ENCODE data around the gene SLC24A3. TPM values are rescaled to one million over a fixed set of nuclear protein-coding genes. Genes with fewer than 3 reads are reported as not detected.

SLC24A3 gene
- total RNA-seq, 1 donor from 2014 or later = 0.10 TPM

DNA sequence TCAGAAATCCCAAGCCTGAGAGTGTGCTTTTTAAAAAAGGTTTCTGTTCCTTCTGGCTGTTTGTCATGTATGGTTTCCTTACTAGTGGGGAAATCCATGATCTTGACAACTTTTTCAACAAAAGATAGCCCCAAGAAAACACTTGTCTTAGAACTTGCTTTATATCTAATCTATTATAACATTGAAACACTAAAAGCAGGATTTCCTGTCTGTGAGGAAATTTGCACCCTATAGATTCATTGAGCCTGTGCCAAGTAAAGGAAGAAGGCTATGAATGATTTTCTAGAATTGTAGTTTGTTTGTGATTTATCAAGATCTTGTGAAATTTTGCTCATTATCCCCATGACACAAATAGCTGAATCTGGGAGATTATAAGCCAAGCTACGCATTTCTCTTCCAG, 307.0 kb downstream of the SLC24A3 start:
- Mint-ChIP-seq H3K4me3 (ENCODE audit: unreplicated experiment) (no peak overlapping the region), H3K36me3 (ENCODE audit: low read depth) (no peaks in the 10 kb centered on the region), H3K4me1 (ENCODE audit: low read depth) (no peaks in the 10 kb centered on the region), H3K27ac (ENCODE audit: unreplicated experiment) (no peak overlapping the region), H3K9me3 (ENCODE audit: low read depth) (no peaks in the 10 kb centered on the region), H3K27me3 (ENCODE audit: low read depth) (peaks cover 2% of the 10 kb centered on the region)
- DNase-seq (ENCODE audit: low spot score) = no peak
- TF ChIP-seq, protein P1, sequence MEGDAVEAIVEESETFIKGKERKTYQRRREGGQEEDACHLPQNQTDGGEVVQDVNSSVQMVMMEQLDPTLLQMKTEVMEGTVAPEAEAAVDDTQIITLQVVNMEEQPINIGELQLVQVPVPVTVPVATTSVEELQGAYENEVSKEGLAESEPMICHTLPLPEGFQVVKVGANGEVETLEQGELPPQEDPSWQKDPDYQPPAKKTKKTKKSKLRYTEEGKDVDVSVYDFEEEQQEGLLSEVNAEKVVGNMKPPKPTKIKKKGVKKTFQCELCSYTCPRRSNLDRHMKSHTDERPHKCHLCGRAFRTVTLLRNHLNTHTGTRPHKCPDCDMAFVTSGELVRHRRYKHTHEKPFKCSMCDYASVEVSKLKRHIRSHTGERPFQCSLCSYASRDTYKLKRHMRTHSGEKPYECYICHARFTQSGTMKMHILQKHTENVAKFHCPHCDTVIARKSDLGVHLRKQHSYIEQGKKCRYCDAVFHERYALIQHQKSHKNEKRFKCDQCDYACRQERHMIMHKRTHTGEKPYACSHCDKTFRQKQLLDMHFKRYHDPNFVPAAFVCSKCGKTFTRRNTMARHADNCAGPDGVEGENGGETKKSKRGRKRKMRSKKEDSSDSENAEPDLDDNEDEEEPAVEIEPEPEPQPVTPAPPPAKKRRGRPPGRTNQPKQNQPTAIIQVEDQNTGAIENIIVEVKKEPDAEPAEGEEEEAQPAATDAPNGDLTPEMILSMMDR (IDR thresholded peaks at IDR 0.05) = no peak

DNA sequence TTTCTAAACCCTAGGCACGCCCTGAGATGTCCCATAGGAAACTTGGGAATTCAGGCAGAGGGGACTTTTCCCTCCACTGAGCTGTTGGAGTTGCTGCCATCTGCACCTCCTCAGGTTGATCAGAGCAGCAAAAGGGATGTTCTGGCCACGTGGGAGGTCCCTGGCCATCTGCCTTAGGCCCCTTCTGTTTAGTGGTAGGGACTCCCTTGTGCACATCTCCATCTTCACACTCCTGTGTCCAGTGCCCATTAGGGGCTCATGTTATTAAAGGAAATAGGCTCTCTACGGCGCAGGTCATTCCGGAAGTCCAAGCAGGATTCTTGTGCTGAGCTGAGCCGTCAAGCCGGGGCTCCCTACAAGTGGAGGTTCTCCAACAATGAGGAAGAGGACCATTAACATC, 307.8 kb downstream of the SLC24A3 start:
- Mint-ChIP-seq H3K9me3 (ENCODE audit: low read depth) (no peaks in the 10 kb centered on the region), H3K27me3 (ENCODE audit: low read depth) (peaks cover 3% of the 10 kb centered on the region), H3K4me3 (ENCODE audit: unreplicated experiment) (no peak overlapping the region), H3K4me1 (ENCODE audit: low read depth) (no peaks in the 10 kb centered on the region), H3K36me3 (ENCODE audit: low read depth) (no peaks in the 10 kb centered on the region), H3K27ac (ENCODE audit: unreplicated experiment) (no peak overlapping the region)
- DNase-seq (ENCODE audit: low spot score) = no peak
- TF ChIP-seq, protein P1 (IDR thresholded peaks at IDR 0.05) = no peak

DNA sequence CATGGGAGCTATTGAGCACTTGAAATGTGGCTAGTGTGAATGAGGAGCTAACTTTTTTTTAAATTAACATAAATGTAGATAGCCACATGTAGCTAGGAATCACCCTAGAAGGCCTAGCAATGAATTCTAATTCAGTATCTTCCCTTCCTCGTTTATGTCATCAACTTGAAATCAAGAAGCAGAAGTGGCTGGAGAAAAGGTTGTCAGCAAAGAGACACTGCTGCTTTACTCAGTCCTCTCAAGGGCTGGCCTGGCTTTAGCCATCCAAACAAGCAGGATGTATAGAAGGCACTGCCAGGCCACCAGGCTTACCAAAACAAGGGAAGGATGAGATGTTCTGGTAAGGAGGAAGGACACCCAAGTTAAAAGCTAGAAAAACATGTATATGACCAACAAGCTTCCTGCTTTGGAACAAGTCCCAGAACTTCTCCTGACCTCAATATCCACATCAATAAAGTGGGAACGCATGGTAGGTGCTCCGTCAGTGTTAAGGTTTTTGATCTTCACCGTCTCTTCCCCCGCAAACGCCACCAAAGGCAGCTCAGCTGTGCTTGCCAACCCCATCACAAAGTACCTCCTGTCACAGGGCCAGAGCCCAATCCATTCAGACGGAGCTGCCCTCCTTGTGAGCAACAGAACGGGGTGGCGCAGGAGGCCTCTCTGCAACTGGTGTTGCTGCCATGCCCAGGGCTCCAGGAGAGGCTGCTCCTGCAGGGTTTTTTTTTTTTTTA, 309.8 kb downstream of the SLC24A3 start:
- H3K9me3 Mint-ChIP-seq (ENCODE audit: low read depth) = no peaks in the 10 kb centered on the region
- no peak overlapping the region for H3K27ac Mint-ChIP-seq (ENCODE audit: unreplicated experiment)
- H3K4me3 Mint-ChIP-seq (ENCODE audit: unreplicated experiment) = no peak overlapping the region
- H3K4me1 Mint-ChIP-seq (ENCODE audit: low read depth) = no peaks in the 10 kb centered on the region
- DNase-seq (ENCODE audit: low spot score) = no peak
- no peaks in the 10 kb centered on the region for H3K36me3 Mint-ChIP-seq (ENCODE audit: low read depth)
- TF ChIP-seq, protein P1 (IDR thresholded peaks at IDR 0.05) = no peak
- peaks cover 3% of the 10 kb centered on the region for H3K27me3 Mint-ChIP-seq (ENCODE audit: low read depth)

DNA sequence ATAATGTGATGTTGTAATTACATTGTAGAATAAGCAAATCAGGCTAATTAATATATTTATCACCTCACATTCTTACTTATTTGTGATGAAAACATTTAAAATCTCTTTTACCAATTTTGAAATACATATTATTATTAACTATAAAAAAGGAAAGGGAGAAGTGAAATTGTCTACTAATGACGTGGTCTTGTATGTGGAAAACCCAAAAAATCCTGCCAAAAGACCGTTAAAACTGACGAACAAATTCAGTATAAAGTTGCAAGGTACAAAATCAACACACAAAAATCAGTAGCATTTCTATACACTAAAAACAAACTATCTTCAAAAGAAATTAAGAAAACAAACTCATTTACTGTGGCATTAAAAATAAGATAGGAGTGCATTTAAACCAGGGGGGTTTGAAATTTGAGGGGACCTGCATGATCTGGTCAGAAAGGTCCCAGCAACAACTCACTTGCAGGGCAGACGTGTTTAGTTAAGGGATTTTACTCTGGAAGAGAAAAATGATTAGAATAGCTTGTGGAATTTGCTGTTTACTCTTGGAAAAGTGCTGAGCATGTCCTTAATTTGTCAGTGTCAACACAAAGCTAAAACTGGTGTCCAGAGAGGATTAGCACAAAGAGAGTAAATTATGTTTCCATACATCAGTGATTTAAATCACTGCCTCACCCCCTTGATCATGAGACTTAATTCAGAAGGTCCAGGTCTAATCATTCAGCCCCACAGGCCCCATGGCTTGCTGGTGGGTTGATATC, 310.6 kb downstream of the SLC24A3 start:
- no peaks in the 10 kb centered on the region for H3K36me3 Mint-ChIP-seq (ENCODE audit: low read depth)
- no peak overlapping the region for H3K4me3 Mint-ChIP-seq (ENCODE audit: unreplicated experiment)
- TF ChIP-seq, protein P1 (IDR thresholded peaks at IDR 0.05) = no peak
- peaks cover 3% of the 10 kb centered on the region for H3K27me3 Mint-ChIP-seq (ENCODE audit: low read depth)
- H3K27ac Mint-ChIP-seq (ENCODE audit: unreplicated experiment) = no peak overlapping the region
- no peaks in the 10 kb centered on the region for H3K9me3 Mint-ChIP-seq (ENCODE audit: low read depth)
- DNase-seq (ENCODE audit: low spot score) = no peak
- H3K4me1 Mint-ChIP-seq (ENCODE audit: low read depth) = no peaks in the 10 kb centered on the region

DNA sequence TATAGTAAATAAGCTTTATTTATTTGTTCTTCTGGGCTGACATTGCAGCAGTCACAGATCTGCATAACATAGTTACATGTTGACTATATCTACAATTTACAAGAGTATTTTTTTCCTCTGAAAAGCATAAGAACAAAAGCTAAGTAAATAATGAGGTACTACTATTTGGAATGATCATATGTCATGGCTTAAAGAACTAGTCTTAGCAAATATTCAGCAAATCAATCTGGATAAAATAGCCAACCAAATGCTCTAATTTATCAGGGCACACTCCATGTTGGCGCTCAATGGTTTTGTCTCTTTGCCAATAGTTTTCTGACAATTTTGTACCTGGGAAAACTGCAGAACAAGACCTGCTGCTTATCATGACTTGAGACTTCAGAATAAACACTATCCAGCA, 312.2 kb downstream of the SLC24A3 start:
- Mint-ChIP-seq H3K9me3 (ENCODE audit: low read depth) (no peaks in the 10 kb centered on the region), H3K27me3 (ENCODE audit: low read depth) (peaks cover 2% of the 10 kb centered on the region), H3K36me3 (ENCODE audit: low read depth) (no peaks in the 10 kb centered on the region), H3K27ac (ENCODE audit: unreplicated experiment) (no peak overlapping the region), H3K4me1 (ENCODE audit: low read depth) (no peaks in the 10 kb centered on the region), H3K4me3 (ENCODE audit: unreplicated experiment) (no peak overlapping the region)
- no peak for DNase-seq (ENCODE audit: low spot score)
- TF ChIP-seq, protein P1 (IDR thresholded peaks at IDR 0.05) = no peak

All from chondrocyte (in vitro differentiated cells).